ENCODE data around the gene PPARD.
"Not testable (repeated sequence)": the region's sequence is repeated elsewhere in the genome, so short reads cannot be mapped to it uniquely, and the experiment has no call there.

PPARD gene

DNA sequence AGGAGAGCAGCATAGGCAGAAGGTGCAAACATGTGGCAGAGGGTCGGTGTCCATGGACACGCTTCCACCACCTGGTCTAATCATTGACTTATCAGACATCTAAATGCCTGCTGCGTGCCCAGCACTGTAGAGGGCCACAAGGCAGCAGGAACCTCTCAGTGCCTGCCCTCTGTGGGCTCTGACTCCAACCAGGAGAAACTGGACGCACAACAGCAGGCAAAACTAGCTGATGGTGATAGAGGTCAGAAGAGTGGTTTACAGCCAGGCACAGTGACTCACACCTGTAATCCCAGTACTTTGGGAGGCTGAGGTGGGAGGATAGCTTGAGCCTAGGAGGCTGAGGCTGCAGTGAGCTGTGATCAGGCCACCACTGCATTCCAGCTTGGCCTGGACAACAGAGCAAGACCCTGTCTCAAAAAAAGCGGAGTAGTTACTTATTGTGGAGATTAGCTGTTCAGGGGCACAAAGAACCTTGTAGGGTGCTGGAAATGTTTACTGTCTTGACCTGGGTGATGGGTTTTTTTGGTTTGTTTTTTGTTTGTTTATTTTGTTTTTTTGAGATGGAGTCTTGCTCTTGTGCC lies 46.5 kb downstream of the PPARD start:
- H3K27ac ChIP-seq (ENCODE audit: low read depth, low read length), result no peak overlapping the region
- H3K9me3 ChIP-seq (ENCODE audit: control insufficient read depth, insufficient read depth, low read depth, low read length), result no peaks in the 10 kb centered on the region
- no peak overlapping the region for H3K4me3 ChIP-seq (ENCODE audit: low read depth, low read length)
- no peaks in the 10 kb centered on the region for H3K27me3 ChIP-seq (ENCODE audit: control insufficient read depth, insufficient read depth, low read length)
- H3K9ac ChIP-seq (ENCODE audit: low read length), result no peak overlapping the region
- H3K4me1 ChIP-seq (ENCODE audit: control insufficient read depth, insufficient read depth, low read length), result no peaks in the 10 kb centered on the region
- H3K36me3 ChIP-seq (ENCODE audit: control insufficient read depth, insufficient read depth, low read length), result no peaks in the 10 kb centered on the region

DNA sequence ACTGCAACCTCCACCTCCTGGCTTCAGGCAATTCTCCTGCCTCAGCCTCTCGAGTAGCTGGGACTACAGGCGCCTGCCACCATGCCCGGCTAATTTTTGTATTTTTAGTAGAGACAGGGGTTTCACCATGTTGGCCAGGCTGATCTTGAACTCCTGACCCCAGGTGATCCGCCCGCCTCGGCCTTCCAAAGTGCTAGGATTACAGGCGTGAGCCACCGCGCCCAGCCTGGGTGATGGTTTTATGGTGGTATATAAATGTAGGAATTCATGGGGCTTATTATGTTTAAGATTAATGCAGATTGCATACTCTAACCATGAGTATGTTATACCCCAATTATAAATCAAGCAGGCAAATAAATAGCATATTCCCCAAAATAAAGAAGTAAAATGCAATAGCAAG lies 47.0 kb downstream of the PPARD start:
- H3K4me3 ChIP-seq (ENCODE audit: low read depth, low read length); H3K9me3 ChIP-seq (ENCODE audit: control insufficient read depth, insufficient read depth, low read depth, low read length); H3K27ac ChIP-seq (ENCODE audit: low read depth, low read length); H3K4me1 ChIP-seq (ENCODE audit: control insufficient read depth, insufficient read depth, low read length); H3K27me3 ChIP-seq (ENCODE audit: control insufficient read depth, insufficient read depth, low read length); H3K9ac ChIP-seq (ENCODE audit: low read length); H3K36me3 ChIP-seq (ENCODE audit: control insufficient read depth, insufficient read depth, low read length): not testable (repeated sequence)

DNA sequence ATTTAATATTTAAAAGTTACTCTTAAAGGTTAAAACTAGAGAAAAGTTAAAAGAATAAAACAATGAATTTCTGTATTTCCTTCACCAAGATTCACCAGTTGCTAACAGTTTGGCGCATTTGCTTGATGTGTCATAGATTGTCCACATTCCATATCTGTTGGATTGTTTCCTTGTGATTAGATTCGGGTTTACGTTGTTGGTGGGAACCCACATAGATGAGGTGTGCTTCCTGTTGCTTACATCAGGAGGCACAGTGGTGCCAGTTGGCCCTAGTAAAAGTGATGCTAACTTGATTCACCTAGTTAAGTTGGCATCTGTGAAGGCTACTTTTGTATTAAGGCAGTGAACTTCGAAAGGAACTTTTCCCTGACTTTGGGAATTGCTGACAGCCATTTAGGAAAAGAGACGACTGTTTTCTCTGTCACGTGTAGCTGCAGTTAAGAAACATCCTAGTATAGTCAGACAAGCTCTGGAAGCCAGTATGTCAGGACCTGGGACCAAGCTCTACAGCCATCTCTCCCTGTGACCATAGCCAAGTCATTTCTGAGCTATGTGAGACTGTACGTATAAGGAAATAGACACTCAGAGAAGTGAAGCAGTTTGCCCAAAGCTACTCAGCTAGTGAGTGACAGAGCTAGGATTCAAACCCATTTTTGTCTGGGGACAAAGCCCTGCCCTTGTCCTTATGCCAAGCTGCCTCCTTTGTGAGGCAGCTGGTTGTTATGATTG lies 49.0 kb downstream of the PPARD start:
- no peaks in the 10 kb centered on the region for H3K4me1 ChIP-seq (ENCODE audit: control insufficient read depth, insufficient read depth, low read length)
- H3K27me3 ChIP-seq (ENCODE audit: control insufficient read depth, insufficient read depth, low read length), result no peaks in the 10 kb centered on the region
- no peak overlapping the region for H3K9ac ChIP-seq (ENCODE audit: low read length)
- no peak overlapping the region for H3K4me3 ChIP-seq (ENCODE audit: low read depth, low read length)
- H3K9me3 ChIP-seq (ENCODE audit: control insufficient read depth, insufficient read depth, low read depth, low read length), result no peaks in the 10 kb centered on the region
- no peak overlapping the region for H3K27ac ChIP-seq (ENCODE audit: low read depth, low read length)
- no peaks in the 10 kb centered on the region for H3K36me3 ChIP-seq (ENCODE audit: control insufficient read depth, insufficient read depth, low read length)

DNA sequence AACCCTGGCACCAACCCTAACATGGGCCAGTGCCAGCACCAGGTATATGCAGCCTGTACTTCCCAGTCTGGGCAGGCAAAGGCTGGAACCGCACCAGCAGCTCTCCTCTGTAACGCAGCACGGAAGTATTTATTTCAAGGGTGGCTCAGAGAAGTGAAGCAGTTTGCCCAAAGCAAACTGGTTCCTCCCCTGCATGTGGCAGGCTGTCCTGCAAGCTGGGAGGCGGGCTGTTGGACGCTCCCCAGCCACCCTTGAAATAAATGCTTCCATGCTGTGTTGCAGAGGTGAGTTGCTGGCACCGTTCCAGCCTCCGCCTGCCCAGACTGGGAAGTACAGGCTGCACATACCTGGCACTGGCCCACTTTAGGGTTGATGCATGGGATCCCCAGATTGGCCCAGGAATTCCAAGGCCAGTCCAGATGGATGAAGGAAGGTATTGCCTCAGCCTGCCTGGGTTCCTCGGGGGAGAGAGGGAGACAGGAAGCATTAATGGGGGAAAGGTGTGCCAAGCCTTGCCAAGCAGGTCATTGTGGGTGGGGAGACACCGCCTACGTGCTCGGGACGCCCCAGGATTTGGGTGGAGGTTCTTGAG lies 49.8 kb downstream of the PPARD start:
- Histone ChIP-seq H3K27me3 (ENCODE audit: control insufficient read depth, insufficient read depth, low read length) (no peaks in the 10 kb centered on the region), H3K27ac (ENCODE audit: low read depth, low read length) (no peak overlapping the region), H3K4me3 (ENCODE audit: low read depth, low read length) (no peak overlapping the region), H3K4me1 (ENCODE audit: control insufficient read depth, insufficient read depth, low read length) (peaks cover 3% of the 10 kb centered on the region; the same call in 1 of the 2 replicates), H3K9me3 (ENCODE audit: control insufficient read depth, insufficient read depth, low read depth, low read length) (no peaks in the 10 kb centered on the region), H3K9ac (ENCODE audit: low read length) (no peak overlapping the region), H3K36me3 (ENCODE audit: control insufficient read depth, insufficient read depth, low read length) (no peaks in the 10 kb centered on the region)

DNA sequence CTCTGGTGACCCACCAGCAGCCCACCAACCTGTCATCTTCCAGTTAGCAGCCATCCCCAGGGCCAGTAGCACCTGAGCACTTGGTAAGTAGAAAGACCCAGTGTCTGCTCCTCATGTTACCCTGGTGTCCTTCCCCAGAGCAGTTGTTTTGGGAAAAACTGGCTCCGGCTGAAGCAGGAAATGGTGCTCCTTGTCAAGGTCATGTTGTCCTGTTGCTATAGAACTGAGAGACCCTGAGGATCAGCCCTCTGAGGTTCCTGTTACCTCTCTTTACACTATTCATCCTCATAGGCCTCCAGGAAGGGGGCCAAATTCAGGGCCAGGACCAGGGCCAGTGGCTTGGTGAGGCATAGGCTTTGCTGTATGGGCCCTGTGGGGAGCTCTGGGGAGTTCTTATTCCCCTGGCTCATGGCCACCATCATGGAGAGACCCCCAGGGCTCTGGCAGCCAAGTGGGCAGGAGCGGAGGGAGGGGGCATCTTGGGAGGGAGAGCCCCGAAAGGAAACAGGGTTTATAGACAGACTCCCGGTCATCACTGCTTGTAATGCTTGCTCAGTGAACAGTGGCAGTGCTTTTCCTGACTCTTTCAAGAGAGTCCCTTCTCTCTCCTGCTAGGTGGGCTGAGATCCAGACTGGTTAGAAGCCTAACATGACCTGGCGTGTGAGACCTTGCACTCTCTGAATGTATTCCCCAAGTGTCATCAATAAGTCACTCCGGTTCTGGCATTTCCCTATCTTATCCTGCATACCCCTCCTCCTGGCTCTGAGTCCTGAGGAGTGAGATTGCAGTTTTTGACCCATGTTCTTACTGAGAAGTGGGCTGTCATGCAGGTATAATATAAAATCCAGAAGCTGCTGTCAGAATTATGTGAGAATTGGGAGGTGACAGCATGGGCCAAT lies 50.7 kb downstream of the PPARD start:
- Histone ChIP-seq H3K36me3 (ENCODE audit: control insufficient read depth, insufficient read depth, low read length) (no peaks in the 10 kb centered on the region), H3K9me3 (ENCODE audit: control insufficient read depth, insufficient read depth, low read depth, low read length) (no peaks in the 10 kb centered on the region), H3K9ac (ENCODE audit: low read length) (no peak overlapping the region), H3K4me3 (ENCODE audit: low read depth, low read length) (no peak overlapping the region), H3K27me3 (ENCODE audit: control insufficient read depth, insufficient read depth, low read length) (no peaks in the 10 kb centered on the region), H3K27ac (ENCODE audit: low read depth, low read length) (no peak overlapping the region), H3K4me1 (ENCODE audit: control insufficient read depth, insufficient read depth, low read length) (peaks cover 9% of the 10 kb centered on the region; the same call in 1 of the 2 replicates)

DNA sequence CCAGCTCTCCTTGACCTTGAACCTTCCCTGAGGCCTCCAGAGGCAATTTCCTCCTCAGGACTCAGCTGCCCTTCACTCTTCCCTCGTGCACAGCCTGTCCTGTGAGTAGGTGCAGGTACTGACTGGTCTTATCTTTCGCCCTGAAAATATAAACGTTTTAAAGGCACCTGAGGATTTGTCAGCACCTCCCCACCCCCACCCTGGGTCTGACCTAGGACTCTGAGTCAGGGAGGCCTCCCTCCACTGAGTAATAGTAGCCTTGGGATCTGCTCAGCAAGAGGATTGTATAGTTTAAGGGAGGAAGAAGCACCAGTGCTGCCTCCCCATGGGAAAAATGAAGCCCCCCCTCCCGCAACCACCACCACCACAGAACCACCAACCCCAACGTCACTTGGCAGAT lies 54.6 kb downstream of the PPARD start:
- Histone ChIP-seq H3K27ac (ENCODE audit: low read depth, low read length) (no peak overlapping the region), H3K4me3 (ENCODE audit: low read depth, low read length) (no peak overlapping the region), H3K27me3 (ENCODE audit: control insufficient read depth, insufficient read depth, low read length) (no peaks in the 10 kb centered on the region), H3K4me1 (ENCODE audit: control insufficient read depth, insufficient read depth, low read length) (peaks cover 14% of the 10 kb centered on the region; the same call in 1 of the 2 replicates), H3K9me3 (ENCODE audit: control insufficient read depth, insufficient read depth, low read depth, low read length) (no peaks in the 10 kb centered on the region), H3K9ac (ENCODE audit: low read length) (no peak overlapping the region), H3K36me3 (ENCODE audit: control insufficient read depth, insufficient read depth, low read length) (no peaks in the 10 kb centered on the region)

DNA sequence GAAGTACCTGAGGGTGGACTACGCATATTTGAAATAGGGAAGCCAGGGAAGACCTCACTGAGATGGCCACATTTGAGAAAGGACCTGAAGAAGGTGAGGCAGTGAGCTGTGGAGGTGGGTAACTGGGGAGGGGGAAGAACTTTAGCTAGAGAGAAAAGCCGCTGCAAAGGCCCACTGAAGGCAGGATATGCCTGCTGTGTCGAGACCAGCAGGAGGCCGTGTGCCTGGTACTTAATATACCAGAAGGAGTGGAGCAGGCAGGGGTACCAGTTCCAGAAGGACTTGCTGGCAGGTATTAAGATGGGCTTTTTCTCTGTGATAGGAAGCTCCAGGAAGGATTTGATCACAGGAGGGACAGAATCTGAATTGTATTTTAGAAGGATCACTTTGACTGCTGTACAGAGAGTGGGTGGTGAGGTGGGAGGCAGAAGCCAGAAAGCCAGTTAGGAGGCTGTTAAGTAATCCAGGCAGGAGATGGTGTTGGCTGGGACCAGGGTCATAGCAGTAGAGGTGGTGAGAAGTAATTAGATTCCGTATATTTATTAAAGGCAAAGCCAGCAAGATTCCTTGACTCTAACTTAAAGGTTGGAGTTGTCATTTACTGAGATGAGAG lies 55.6 kb downstream of the PPARD start:
- Histone ChIP-seq H3K9me3 (ENCODE audit: control insufficient read depth, insufficient read depth, low read depth, low read length) (no peaks in the 10 kb centered on the region), H3K27me3 (ENCODE audit: control insufficient read depth, insufficient read depth, low read length) (no peaks in the 10 kb centered on the region), H3K27ac (ENCODE audit: low read depth, low read length) (no peak overlapping the region), H3K4me3 (ENCODE audit: low read depth, low read length) (no peak overlapping the region), H3K36me3 (ENCODE audit: control insufficient read depth, insufficient read depth, low read length) (no peaks in the 10 kb centered on the region), H3K9ac (ENCODE audit: low read length) (no peak overlapping the region), H3K4me1 (ENCODE audit: control insufficient read depth, insufficient read depth, low read length) (peaks cover 14% of the 10 kb centered on the region; the same call in 1 of the 2 replicates)

DNA sequence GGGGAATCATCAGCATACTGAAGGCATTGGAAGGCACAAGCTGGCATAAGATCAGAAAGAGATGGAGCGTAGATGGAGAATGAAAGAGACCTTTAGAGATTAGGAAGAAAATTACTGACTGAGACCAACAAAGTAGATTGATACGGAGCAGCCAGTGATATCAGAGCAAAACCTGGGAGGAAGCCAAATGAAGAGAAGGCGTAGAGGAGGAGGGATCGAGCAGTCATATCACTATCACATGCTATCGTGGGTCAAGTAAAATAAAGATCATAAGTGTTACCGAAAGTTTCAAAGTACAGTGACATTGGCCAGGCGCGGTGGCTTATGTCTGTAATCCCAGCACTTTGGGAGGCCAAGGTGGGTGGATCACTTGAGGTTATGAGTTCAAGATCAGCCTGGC lies 56.2 kb downstream of the PPARD start:
- H3K4me1 ChIP-seq (ENCODE audit: control insufficient read depth, insufficient read depth, low read length), result peaks cover 14% of the 10 kb centered on the region; the same call in 1 of the 2 replicates
- no peak overlapping the region for H3K27ac ChIP-seq (ENCODE audit: low read depth, low read length)
- H3K4me3 ChIP-seq (ENCODE audit: low read depth, low read length), result no peak overlapping the region
- H3K9ac ChIP-seq (ENCODE audit: low read length), result no peak overlapping the region
- no peaks in the 10 kb centered on the region for H3K9me3 ChIP-seq (ENCODE audit: control insufficient read depth, insufficient read depth, low read depth, low read length)
- no peaks in the 10 kb centered on the region for H3K36me3 ChIP-seq (ENCODE audit: control insufficient read depth, insufficient read depth, low read length)
- H3K27me3 ChIP-seq (ENCODE audit: control insufficient read depth, insufficient read depth, low read length), result no peaks in the 10 kb centered on the region

DNA sequence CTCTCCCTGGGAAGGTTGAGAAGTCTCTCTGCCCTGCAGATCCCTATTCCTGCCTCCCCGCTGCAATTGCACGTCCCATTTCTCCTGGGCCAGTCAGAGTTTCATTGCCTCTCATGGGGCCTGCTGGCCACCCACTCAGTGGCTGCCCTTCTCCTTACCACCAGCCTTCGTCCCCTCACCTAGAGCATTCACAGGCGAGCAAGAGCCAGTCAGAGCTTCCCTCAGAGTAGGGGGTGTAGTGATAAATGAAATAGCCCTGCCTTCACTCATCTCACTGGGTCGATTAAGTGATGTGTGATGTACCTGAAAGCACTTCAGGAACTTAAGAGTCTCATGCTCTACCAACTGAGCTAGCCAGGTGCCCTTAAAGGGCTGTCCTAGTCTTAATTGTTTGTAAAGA lies 57.8 kb downstream of the PPARD start:
- Histone ChIP-seq H3K4me1 (ENCODE audit: control insufficient read depth, insufficient read depth, low read length) (peaks cover 14% of the 10 kb centered on the region; the same call in 1 of the 2 replicates), H3K9ac (ENCODE audit: low read length) (no peak overlapping the region), H3K27me3 (ENCODE audit: control insufficient read depth, insufficient read depth, low read length) (no peaks in the 10 kb centered on the region), H3K9me3 (ENCODE audit: control insufficient read depth, insufficient read depth, low read depth, low read length) (no peaks in the 10 kb centered on the region), H3K4me3 (ENCODE audit: low read depth, low read length) (no peak overlapping the region), H3K27ac (ENCODE audit: low read depth, low read length) (no peak overlapping the region), H3K36me3 (ENCODE audit: control insufficient read depth, insufficient read depth, low read length) (no peaks in the 10 kb centered on the region)

DNA sequence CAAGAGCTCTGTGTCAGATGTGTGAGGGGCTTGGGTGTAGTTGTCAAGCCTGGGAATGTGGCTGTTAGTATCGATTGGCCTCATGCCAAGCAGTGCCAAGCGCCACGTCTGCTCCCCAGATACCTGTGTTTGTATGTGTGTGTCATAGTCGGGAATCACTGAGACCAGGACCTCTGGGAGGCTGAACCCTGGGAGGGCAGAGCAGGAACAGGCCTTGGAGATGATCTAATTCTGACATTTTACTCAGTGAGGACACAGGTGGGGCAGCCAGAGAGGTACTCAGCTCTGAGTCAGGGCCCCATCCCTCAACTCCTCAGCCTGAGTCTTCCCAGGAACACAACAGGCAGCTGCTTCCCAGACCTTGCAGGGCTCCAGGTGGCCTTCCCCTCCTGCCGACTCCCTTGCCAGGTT lies 58.5 kb downstream of the PPARD start:
- Histone ChIP-seq H3K27ac (ENCODE audit: low read depth, low read length) (no peak overlapping the region), H3K4me3 (ENCODE audit: low read depth, low read length) (no peak overlapping the region), H3K36me3 (ENCODE audit: control insufficient read depth, insufficient read depth, low read length) (no peaks in the 10 kb centered on the region), H3K4me1 (ENCODE audit: control insufficient read depth, insufficient read depth, low read length) (peaks cover 14% of the 10 kb centered on the region; the same call in 1 of the 2 replicates), H3K27me3 (ENCODE audit: control insufficient read depth, insufficient read depth, low read length) (no peaks in the 10 kb centered on the region), H3K9me3 (ENCODE audit: control insufficient read depth, insufficient read depth, low read depth, low read length) (no peaks in the 10 kb centered on the region), H3K9ac (ENCODE audit: low read length) (no peak overlapping the region)

Measured in HUES6 (cell line).